Measurements from ENCODE around the gene ZNF543. TPM values are rescaled to one million over a fixed set of nuclear protein-coding genes. Genes with fewer than 3 reads are reported as not detected.
A peak's percentile ranks its signal among the peaks of the same experiment; 100 is the strongest.

The ZNF543 gene
- total and polyA plus RNA-seq, 9 of the 15 experiments (the other 6 are each of a cell fraction or from before 2014, with no cell fraction given), result 0.14 to 5.5 (median 2.4) TPM

GRCh38 chr19:57314146-57314545 is 6.1 kb upstream of the ZNF543 start:
- POLR2A ChIA-PET, result interaction anchor here (1.0 to 2.2 kb wide), 2 partner anchors 12 to 14 kb away, joined by 3 to 5 read pairs; no protein-coding TSS in a partner anchor
- DNase-seq (ENCODE audit: extremely low read depth in 1 of 4, low spot score in 3 of 4) (no peak), FAIRE-seq (no peak), ATAC-seq (no peak)
- intact Hi-C loops (cut with micrococcal nuclease), result no loop called here
- Histone ChIP-seq H3K4me1 (replicated peaks in 1 of 2; ENCODE audit: control insufficient read depth in 2 of 2, insufficient read depth in 2 of 2, low read length in 2 of 2) (peaks cover 0 to 4% of the 10 kb centered on the region in 2 experiments; a peak in 1 of 5 replicates), H3K36me3 (ENCODE audit: control insufficient read depth, insufficient read depth, low read length) (no peaks in the 10 kb centered on the region), H3K27me3 (ENCODE audit: control insufficient read depth in 2 of 2, insufficient read depth in 2 of 2, low read length in 2 of 2) (peaks cover 2 to 4% of the 10 kb centered on the region in 2 experiments; a peak in 2 of 5 replicates), H3K9me1 (ENCODE audit: control insufficient read depth, insufficient read depth, low read length) (no peaks in the 10 kb centered on the region), H3K27ac (ENCODE audit: extremely low read depth, low read depth, low read length) (no peak overlapping the region), H3K9ac (ENCODE audit: insufficient read depth in 1 of 2, low read depth in 2 of 2, low read length in 2 of 2) (no peak overlapping the region), H4K20me1 (replicated peaks; ENCODE audit: control insufficient read depth, insufficient read depth, low read length) (no peaks in the 10 kb centered on the region), H3K4me3 (no peak overlapping the region), H3K9me3 (replicated peaks; ENCODE audit: control insufficient read depth, insufficient read depth, low read depth, low read length) (no peaks in the 10 kb centered on the region; the same call in 1 of the 2 replicates), H3K79me2 (ENCODE audit: control insufficient read depth, insufficient read depth, low read length) (no peaks in the 10 kb centered on the region), H2AFZ (ENCODE audit: low read depth, low read length) (no peak overlapping the region), H3K4me2 (ENCODE audit: insufficient read depth, low read length) (no peak overlapping the region)
- WGBS (ENCODE audit: insufficient coverage, low coverage, missing lambda C conversion rate), result 3% methylated on average over 4 of the region's 4 CpGs
- no TSS peak for BruUV-seq (replicated peaks)
- CTCF ChIA-PET (ENCODE audit: low intra/inter-chr PET ratio), result no interaction called here
- in situ Hi-C loops (cut with MboI), result no loop called here
- TF ChIP-seq NBN (IDR thresholded peaks at IDR 0.05; ENCODE audit: low read depth) (no peak), ATF3 (IDR thresholded peaks at IDR 0.05) (peak; percentile 51; the same call in 1 of the 2 replicates), ATF3 (CRISPR knock-in tag; conservative IDR thresholded peaks at IDR 0.05) (no peak), TAF1 (IDR thresholded peaks at IDR 0.05; ENCODE audit: control insufficient read depth, extremely low read depth, insufficient read depth, low read length, severe bottlenecking) (no peak), FOXO4 (CRISPR knock-in tag; IDR thresholded peaks at IDR 0.05) (no peak), HNRNPL (IDR thresholded peaks at IDR 0.05; ENCODE audit: low read depth, low read length) (no peak), CEBPB (tag; IDR thresholded peaks at IDR 0.05) (peak; percentile 37; the same call in 1 of the 2 replicates), POLR2A (conservative IDR thresholded peaks at IDR 0.05) (no peak), TRIM25 (IDR thresholded peaks at IDR 0.05; ENCODE audit: borderline replicate concordance) (no peak), CREB3L1 (IDR thresholded peaks at IDR 0.05; ENCODE audit: borderline replicate concordance, low read depth) (no peak), SMARCE1 (IDR thresholded peaks at IDR 0.05) (no peak), ZNF324 (CRISPR knock-in tag; IDR thresholded peaks at IDR 0.05) (no peak), HMBOX1 (IDR thresholded peaks at IDR 0.05) (no peak), CEBPG (CRISPR knock-in tag; IDR thresholded peaks at IDR 0.05) (no peak), CEBPG (tag; conservative IDR thresholded peaks at IDR 0.05 in 1 of 2, IDR thresholded peaks at IDR 0.05 in 1 of 2) (peak in 1 of 2 experiments; percentile 50; a peak in 2 of 4 replicates)
